Activated naive CD4-positive, alpha-beta T cell treated with anti-CD3 and anti-CD28 coated beads for 36 hours (primary cell): ENCODE data around the gene CXCL3. TPM values are rescaled to one million over a fixed set of nuclear protein-coding genes. Genes with fewer than 3 reads are reported as not detected.
"Not testable (repeated sequence)": the region's sequence is repeated elsewhere in the genome, so short reads cannot be mapped to it uniquely, and the experiment has no call there.

Source experiments
- CTCF ChIA-PET: fragments of 350-600 bp; sonication (Branson Sonifier 250); formaldehyde crosslinking; loops from one replicate; lab custom pipeline; 2021; ENCODE audit warnings: antibody characterized with exemption; lab: Charles Lee
- DNase-seq: peaks from one replicate; pipeline ENCODE4 v3.0.0-alpha.2; 2020
- H3K27ac Mint-ChIP-seq: one replicate; pipeline ENCODE4 v1.8.0; 2021; ENCODE audit warnings: mild to moderate bottlenecking, mixed read lengths
- H3K27me3 Mint-ChIP-seq: one replicate; pipeline ENCODE4 v1.8.0; 2021; ENCODE audit warnings: low read depth, mixed read lengths
- H3K36me3 Mint-ChIP-seq: one replicate; pipeline ENCODE4 v1.8.0; 2021; ENCODE audit warnings: low read depth, mixed read lengths
- H3K4me1 Mint-ChIP-seq: one replicate; pipeline ENCODE4 v1.8.0; 2021; ENCODE audit warnings: low read depth, mixed read lengths
- H3K4me3 Mint-ChIP-seq: one replicate; pipeline ENCODE4 v1.8.0; 2021; ENCODE audit warnings: mild to moderate bottlenecking, moderate library complexity, mixed read lengths
- H3K9me3 Mint-ChIP-seq: one replicate; pipeline ENCODE4 v1.8.0; 2021; ENCODE audit warnings: mixed read lengths
- intact Hi-C: fragments of 100-400 bp; cut with micrococcal nuclease; formaldehyde crosslinking; loops from one replicate; pipeline ENCODE4 v1.15.1; 2023
- total RNA-seq, 2 experiments: library from RNA; stranded (reverse); gene quantifications; one replicate each; pipeline ENCODE4 v1.2.3, GENCODE V29; 2021

CXCL3 gene
- total RNA-seq: not detected

DNA sequence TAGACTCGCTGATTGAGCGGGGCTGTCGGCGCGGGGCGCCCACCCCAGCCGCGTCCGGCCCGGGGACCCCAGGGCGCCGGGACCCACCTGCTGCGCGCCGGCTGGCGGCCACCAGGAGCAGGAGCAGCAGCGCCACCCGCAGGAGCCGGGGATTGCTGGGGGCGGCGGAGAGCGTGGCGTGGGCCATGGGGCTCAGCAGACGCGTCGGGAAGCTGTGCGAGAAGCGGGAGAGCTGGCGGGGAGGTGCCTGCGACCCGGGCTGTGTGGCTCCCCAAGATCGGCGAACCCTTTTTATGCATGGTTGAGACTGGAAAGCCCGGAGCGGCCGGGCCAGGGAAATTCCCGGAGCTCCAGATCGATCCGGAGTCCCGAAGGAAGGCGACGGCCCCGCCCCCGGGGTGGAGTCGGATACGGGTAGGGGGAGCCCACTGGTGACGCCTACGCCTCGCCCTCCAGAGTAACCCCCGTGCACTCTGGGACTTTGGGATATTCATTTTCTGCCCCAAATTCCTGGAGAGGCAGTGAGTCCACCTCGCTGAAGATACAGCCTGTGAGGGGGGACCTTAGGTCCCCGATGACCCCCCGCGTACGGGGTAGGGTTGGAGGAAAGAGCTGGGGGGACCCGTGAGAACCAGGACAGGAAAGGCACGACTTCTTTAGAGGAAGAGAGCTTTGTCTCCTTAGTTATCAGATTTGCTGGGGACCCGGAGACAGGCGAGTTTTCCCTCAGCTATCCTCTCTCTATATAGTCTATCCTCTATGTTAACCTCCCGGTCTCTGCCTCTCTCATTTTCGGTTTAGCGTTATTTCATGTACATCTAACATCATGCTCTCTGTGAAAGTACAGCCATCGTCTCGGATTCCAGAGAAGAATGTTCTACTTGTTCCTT lies at the start of gene CXCL3:
Gene CXCL3, minus strand, starts transcription at position 265 of the 890 bp plus-strand sequence. Its CDS starts 78 bp downstream, at position 187.
- H3K27me3 Mint-ChIP-seq: peaks cover 46% of the 10 kb centered on the region
- H3K36me3 Mint-ChIP-seq: no peaks in the 10 kb centered on the region
- intact Hi-C loops: loop anchor here (5.0 to 10.0 kb wide), 2 partner anchors 59 to 304 kb away; partner anchors contain the start of gene CXCL2
- CTCF ChIA-PET: interaction anchor here (1.1 to 1.4 kb wide), 2 partner anchors 22 to 24 kb away, joined by 3 to 4 read pairs; no protein-coding TSS in a partner anchor
- H3K4me1 Mint-ChIP-seq: peaks cover 7% of the 10 kb centered on the region
- peak within 1 kb of the TSS; percentile 65 for H3K4me3 Mint-ChIP-seq
- no peak within 1 kb of the TSS for H3K27ac Mint-ChIP-seq
- peak; percentile 17 for DNase-seq
- no peaks in the 10 kb centered on the region for H3K9me3 Mint-ChIP-seq

DNA sequence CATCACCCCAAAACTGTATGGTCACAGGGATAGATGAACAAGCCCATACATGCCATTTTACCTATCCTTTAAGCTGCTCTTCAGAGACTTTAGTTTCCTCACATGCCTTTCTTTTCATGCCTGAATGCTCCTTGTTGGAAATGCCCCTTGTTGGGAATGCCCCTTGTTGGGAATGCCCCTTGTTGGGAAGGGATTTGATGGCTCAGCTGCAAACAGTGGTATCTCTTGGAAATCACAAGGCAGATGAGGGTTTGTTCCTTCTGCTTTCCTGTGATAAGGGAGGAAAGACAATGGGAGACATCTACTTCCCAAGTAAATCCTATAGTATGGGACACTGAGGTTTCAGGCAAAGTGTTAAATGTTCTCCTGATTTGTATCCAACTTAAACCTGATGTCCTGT lies 49.0 kb upstream of the CXCL3 start:
- Mint-ChIP-seq H3K4me1 (no peaks in the 10 kb centered on the region), H3K9me3 (no peaks in the 10 kb centered on the region), H3K27me3 (peaks cover 8% of the 10 kb centered on the region), H3K27ac (no peak overlapping the region), H3K4me3 (no peak overlapping the region), H3K36me3 (no peaks in the 10 kb centered on the region)
- intact Hi-C loops: no loop called here
- DNase-seq: no peak
- CTCF ChIA-PET: no interaction called here

DNA sequence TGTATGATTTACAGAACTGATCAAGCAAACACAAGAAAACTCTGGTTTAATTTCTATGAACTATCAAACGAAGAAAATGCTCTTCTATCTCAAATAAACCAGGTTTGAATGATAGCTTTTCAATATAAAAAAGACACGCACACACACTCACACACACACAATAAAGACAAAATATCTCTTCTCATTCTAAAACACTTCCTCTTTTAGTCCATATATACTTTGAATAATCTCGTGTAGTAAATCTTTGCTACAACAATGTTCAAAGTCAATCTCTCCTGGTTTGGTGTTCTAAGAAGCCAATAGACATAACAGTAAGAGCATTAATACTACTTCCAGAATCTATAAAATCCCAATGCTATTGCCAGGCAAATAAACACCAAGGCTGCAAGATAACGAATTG lies 47.2 kb upstream of the CXCL3 start:
- CTCF ChIA-PET: interaction anchor here (0.6 kb wide), 1 partner anchor 1706 kb away, joined by 4 read pairs; no protein-coding TSS in a partner anchor
- no peak overlapping the region for H3K27ac Mint-ChIP-seq

DNA sequence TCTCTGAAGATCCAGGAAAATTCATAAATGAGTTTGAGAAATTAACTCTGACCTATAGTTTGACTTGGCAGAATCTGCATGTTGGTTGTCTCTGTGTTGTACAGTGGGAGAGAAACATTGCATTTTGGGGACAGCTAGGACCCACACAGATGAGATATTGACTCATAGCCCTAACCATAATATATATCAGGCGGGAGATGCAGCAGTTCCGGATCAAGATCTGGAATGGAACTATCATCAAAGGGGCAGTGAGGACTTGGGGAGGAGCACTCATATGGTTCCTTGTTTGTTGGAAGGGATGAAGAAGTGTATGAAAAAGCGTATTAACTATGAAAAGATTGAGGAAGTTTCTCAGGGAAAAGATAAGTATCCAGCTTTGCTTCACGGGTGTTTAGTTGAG lies 46.5 kb upstream of the CXCL3 start:
- Mint-ChIP-seq H3K4me3 (no peak overlapping the region), H3K27ac (no peak overlapping the region), H3K36me3 (no peaks in the 10 kb centered on the region), H3K27me3 (peaks cover 8% of the 10 kb centered on the region), H3K9me3 (no peaks in the 10 kb centered on the region), H3K4me1 (no peaks in the 10 kb centered on the region)
- CTCF ChIA-PET: no interaction called here
- no peak for DNase-seq
- intact Hi-C loops: no loop called here

More for the DNA sequence above, 47.2 kb upstream of the CXCL3 start:
- peaks cover 8% of the 10 kb centered on the region for H3K27me3 Mint-ChIP-seq
- H3K4me1 Mint-ChIP-seq: no peaks in the 10 kb centered on the region
- intact Hi-C loops: no loop called here
- no peaks in the 10 kb centered on the region for H3K9me3 Mint-ChIP-seq
- no peak for DNase-seq
- H3K36me3 Mint-ChIP-seq: no peaks in the 10 kb centered on the region
- H3K4me3 Mint-ChIP-seq: no peak overlapping the region

DNA sequence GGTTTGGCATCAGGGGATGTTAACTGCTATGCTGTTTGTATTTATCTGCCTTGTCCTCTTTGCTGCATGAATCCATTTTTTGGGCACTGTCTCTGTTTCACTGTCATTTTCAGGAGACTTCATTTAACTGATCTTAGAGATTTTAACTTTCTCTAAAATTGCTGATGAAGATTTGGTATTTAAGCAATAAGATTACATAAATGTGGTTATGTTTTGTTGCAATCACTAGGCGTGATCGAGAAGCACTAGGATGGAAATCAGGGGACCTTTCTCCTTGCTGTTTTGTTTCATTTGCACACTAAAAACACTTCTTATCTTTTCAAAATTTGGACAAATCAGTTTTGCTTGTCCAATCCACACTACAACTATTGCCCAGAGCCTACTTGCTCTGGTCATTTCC lies 45.1 kb upstream of the CXCL3 start:
- Mint-ChIP-seq H3K4me3 (no peak overlapping the region), H3K4me1 (no peaks in the 10 kb centered on the region), H3K36me3 (no peaks in the 10 kb centered on the region), H3K27me3 (peaks cover 13% of the 10 kb centered on the region), H3K9me3 (no peaks in the 10 kb centered on the region), H3K27ac (no peak overlapping the region)
- intact Hi-C loops: no loop called here
- CTCF ChIA-PET: no interaction called here
- no peak for DNase-seq

DNA sequence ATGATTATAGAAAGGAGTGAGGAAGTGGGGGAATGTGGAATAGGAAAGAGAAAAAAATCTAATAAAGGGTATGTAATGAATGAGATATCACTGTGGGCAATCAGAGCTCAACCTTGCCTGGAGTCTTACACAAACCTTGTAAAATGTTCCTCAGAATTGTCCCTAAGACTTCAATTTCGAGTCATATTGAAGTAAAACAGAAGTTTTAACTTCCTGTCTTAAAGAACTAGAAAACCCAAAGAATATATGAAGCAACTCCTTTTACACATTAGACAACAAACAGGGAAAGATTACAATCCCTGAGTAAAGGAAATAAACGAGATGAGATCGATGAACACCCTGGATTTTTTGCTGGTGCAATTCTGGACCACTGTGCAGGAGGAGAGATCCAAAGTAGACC lies 42.5 kb upstream of the CXCL3 start:
- Mint-ChIP-seq H3K27me3 (peaks cover 9% of the 10 kb centered on the region), H3K9me3 (no peaks in the 10 kb centered on the region), H3K4me1 (no peaks in the 10 kb centered on the region), H3K4me3 (no peak overlapping the region), H3K27ac (no peak overlapping the region), H3K36me3 (no peaks in the 10 kb centered on the region)
- DNase-seq: no peak
- intact Hi-C loops: no loop called here
- CTCF ChIA-PET: no interaction called here

DNA sequence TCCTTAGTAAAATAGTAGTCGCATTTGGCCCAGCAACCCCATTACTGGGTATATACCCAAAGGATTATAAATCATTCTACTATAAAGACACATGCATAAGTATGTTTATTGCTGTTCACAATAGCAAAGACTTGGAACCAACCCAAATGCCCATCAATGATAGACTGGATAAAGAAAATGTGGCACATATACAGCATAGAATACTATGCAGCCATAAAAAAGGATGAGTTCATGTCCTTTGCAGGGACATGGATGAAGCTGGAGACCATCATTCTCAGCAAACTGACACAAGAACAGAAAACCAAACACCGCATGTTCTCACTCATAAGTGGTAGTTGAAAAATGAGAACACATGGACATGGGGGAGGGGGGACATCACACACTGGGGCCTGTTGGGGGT lies 41.9 kb upstream of the CXCL3 start:
- intact Hi-C loops, H3K36me3 Mint-ChIP-seq, H3K4me3 Mint-ChIP-seq, H3K27me3 Mint-ChIP-seq, DNase-seq, H3K9me3 Mint-ChIP-seq, H3K4me1 Mint-ChIP-seq, H3K27ac Mint-ChIP-seq, CTCF ChIA-PET: not testable (repeated sequence)

DNA sequence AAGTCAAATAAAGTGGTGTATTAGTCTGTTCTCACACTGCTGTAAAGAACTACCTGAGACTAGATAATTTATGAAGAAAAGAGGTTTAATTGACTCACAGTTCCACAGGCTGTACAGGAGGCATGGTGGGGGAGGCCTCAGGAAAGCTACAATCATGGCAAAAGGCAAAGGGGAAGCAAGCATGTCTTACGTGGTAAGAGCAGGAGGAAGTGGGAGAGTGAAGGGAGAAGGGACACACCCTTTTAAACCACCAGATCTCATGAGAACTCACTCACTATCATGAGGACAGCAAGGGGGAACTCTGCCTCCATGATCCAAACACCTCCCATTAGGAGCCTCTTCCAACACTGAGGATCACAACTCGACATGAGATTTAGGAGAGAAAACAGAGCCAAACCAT lies 40.5 kb upstream of the CXCL3 start:
- intact Hi-C loops, H3K27me3 Mint-ChIP-seq, H3K27ac Mint-ChIP-seq, H3K4me3 Mint-ChIP-seq, H3K36me3 Mint-ChIP-seq, DNase-seq, CTCF ChIA-PET, H3K4me1 Mint-ChIP-seq, H3K9me3 Mint-ChIP-seq: not testable (repeated sequence)

DNA sequence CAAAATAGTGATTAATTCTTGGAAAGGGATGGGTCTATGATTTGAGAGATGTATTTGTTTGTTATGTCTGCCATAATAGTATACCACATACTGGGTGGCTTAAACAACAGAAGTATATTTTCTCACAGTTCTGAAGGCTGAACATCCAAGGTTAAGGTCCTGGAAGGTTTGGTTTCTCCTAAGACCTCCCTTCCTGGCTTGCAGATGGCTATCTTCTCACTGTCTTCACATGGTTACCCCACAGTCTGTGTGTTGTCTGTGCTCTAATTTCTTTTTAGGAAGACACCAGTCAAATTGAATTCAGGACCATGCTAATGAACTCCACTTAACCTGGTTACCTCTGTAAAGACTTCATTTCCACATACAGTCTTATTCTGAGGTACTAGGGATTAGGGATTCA lies 34.9 kb upstream of the CXCL3 start:
- Mint-ChIP-seq H3K4me1 (no peaks in the 10 kb centered on the region), H3K9me3 (no peaks in the 10 kb centered on the region), H3K27me3 (peaks cover 2% of the 10 kb centered on the region), H3K36me3 (no peaks in the 10 kb centered on the region), H3K4me3 (no peak overlapping the region), H3K27ac (no peak overlapping the region)
- no peak for DNase-seq
- intact Hi-C loops: no loop called here
- CTCF ChIA-PET: interaction anchor here (1.4 kb wide), 1 partner anchor 62 kb away, joined by 3 read pairs; no protein-coding TSS in a partner anchor

DNA sequence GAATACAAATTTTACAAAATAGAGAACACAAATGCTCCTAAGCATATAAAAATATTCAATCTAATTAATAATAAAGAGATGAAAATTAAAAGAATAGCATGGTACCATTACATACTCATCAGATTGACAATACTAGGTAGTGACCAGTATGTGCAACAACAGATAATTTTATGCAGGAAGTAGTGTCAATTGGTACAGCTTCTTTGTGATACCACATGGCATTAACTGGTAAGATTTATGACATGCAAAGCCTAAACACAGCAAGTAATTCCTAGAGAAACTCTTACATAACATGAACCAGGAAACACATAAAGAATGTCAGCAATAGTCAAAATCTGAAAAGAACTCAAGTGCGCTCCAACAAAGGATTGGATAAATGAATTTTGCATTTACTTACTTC lies 34.2 kb upstream of the CXCL3 start:
- peaks cover 2% of the 10 kb centered on the region for H3K27me3 Mint-ChIP-seq
- intact Hi-C loops: no loop called here
- no peaks in the 10 kb centered on the region for H3K4me1 Mint-ChIP-seq
- H3K27ac Mint-ChIP-seq: no peak overlapping the region
- no peak for DNase-seq
- H3K36me3 Mint-ChIP-seq: no peaks in the 10 kb centered on the region
- CTCF ChIA-PET: no interaction called here
- no peaks in the 10 kb centered on the region for H3K9me3 Mint-ChIP-seq
- H3K4me3 Mint-ChIP-seq: no peak overlapping the region

DNA sequence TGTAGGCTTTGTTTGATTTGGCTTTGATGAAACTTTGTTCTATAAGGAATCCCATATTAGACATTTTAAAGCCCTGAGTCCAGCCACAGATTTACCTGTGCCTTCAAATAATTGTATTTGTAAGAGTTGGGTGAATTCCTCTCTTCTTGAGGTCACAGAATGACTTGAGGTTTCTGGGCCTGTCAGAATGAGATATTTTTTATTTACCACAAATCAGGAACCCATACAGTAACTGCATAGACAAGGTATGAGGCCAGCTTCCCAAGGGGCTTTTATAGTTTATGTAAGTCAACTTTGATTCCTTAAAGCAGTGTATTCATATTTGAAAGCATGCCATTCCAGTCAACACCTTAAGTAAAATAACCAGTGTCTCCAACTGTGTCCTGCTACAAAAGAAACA lies 29.1 kb upstream of the CXCL3 start:
- CTCF ChIA-PET: no interaction called here

DNA sequence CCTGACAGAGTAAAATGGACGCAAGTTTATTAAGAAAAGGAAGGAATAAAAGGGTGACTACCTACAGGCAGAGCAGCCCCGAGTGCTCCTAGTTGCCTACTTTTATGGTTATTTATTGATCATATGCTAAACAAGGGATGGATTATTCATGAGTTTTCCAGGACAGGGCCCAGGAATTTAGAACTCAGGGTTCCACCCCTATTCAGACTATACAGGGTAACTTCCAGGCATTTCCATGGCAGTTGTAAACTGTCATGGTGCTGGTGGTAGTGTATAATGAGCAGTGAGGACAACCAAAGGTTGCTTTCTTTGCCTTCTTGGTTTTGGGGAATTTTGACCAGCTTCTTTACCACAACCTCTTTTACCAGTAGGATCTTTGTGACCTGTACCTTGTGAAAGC lies 27.7 kb upstream of the CXCL3 start:
- Mint-ChIP-seq H3K27ac (no peak overlapping the region), H3K4me3 (no peak overlapping the region), H3K36me3 (no peaks in the 10 kb centered on the region), H3K4me1 (no peaks in the 10 kb centered on the region), H3K9me3 (no peaks in the 10 kb centered on the region), H3K27me3 (peaks cover 2% of the 10 kb centered on the region)
- intact Hi-C loops: no loop called here
- DNase-seq: no peak
- CTCF ChIA-PET: no interaction called here

More for the DNA sequence above, 29.1 kb upstream of the CXCL3 start:
- H3K4me3 Mint-ChIP-seq: no peak overlapping the region
- intact Hi-C loops: no loop called here
- no peak overlapping the region for H3K27ac Mint-ChIP-seq
- no peaks in the 10 kb centered on the region for H3K9me3 Mint-ChIP-seq
- no peaks in the 10 kb centered on the region for H3K4me1 Mint-ChIP-seq
- DNase-seq: no peak
- no peaks in the 10 kb centered on the region for H3K27me3 Mint-ChIP-seq
- no peaks in the 10 kb centered on the region for H3K36me3 Mint-ChIP-seq

DNA sequence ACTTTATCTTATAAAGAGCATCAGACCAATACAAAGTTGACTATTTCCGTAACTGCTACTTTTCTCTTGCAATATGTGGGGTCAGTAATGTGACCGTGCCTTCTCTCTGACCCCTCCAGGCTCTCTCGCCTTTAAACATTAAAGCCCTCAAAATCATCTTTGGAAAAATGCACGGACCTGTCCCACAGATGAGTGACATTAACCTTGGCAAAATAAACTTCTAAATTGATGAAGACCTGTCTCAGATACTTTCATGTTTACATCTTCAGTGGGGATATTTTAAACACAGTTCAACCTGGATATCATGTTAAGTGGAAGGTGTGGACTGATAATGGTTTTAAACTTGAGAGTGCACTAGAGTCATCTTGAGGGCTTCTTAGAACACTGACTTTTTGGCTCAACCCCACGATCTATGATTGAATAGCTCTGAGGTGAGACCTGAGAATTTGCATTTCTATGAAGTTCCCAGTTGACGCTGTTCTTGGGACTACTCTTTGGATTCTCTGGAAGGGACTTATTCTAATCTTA lies 26.7 kb upstream of the CXCL3 start:
- intact Hi-C loops: no loop called here
- Mint-ChIP-seq H3K9me3 (no peaks in the 10 kb centered on the region), H3K27ac (no peak overlapping the region), H3K27me3 (peaks cover 2% of the 10 kb centered on the region), H3K4me3 (no peak overlapping the region), H3K36me3 (no peaks in the 10 kb centered on the region), H3K4me1 (no peaks in the 10 kb centered on the region)
- CTCF ChIA-PET: no interaction called here
- DNase-seq: no peak
